Measurements from ENCODE around the gene COPE. TPM values are rescaled to one million over a fixed set of nuclear protein-coding genes. Genes with fewer than 3 reads are reported as not detected.
A peak's percentile ranks its signal among the peaks of the same experiment; 100 is the strongest.

COPE gene
- polyA plus RNA-seq, 1 experiment = 309 TPM

DNA sequence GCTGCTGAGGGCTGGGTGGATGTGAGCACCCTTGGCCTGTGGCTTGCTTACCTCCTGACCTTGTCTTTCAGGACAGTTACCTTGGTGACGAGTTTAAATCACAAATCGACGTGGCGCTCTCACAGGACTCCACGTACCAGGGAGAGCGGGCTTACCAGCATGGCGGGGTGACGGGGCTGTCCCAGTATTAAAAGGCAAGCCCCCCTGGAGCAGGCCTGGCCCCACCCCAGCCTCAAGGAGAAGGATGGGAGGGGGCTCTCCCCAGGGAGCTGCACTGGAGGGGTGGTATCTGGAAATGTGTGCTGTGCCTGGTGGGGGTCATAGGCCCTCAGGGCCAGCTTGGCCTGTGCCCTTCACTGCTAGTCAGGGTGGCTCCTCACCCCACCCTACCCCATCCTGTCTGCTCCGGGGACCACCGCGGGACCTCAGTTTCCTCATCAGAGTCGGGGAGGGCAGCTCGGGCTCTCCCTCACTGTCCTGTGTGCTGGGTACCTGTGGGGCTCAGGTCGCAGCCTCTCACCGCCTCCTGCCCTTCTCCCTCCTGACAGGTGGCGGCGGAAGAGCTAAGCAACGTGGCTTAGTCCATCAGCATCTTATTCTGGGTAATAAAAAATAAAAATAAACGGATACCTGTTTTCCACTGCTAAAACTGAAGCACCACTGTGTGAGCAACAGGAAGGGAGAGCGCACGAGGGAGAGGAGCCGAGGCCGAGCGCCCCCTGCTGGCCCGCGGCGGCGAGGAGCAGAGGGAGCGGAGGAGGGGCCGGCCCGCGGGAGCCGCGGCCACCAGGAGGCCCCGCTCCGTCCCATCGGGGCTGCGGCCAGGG is 53.0 kb downstream of the COPE start:
- TF ChIP-seq CTCF (IDR thresholded peaks at IDR 0.05; ENCODE audit: insufficient read depth, low read depth, low read length) = peak; percentile 73
- CTCF ChIA-PET = interaction anchor here (0.6 to 4.0 kb wide), 20 partner anchors 8 to 415 kb away, joined by 3 to 30 read pairs (median 6); partner anchors contain the start of genes CERS1, REX1BD and UBA52
- DNase-seq (ENCODE audit: low read depth) = no peak
- POLR2A ChIA-PET = no interaction called here
- peaks cover 48% of the 10 kb centered on the region for H3K36me3 ChIP-seq (ENCODE audit: control insufficient read depth, insufficient read depth, low read length)
- H3K4me3 ChIP-seq (ENCODE audit: low read depth, low read length) = no peak overlapping the region
- no peaks in the 10 kb centered on the region for H3K27me3 ChIP-seq (ENCODE audit: control insufficient read depth, insufficient read depth, low read length)

GRCh38 chr19:18865106-18865972 is 53.8 kb downstream of the COPE start:
- Histone ChIP-seq H3K27me3 (ENCODE audit: control insufficient read depth, insufficient read depth, low read length) (no peaks in the 10 kb centered on the region), H3K36me3 (ENCODE audit: control insufficient read depth, insufficient read depth, low read length) (peaks cover 55% of the 10 kb centered on the region), H3K4me3 (ENCODE audit: low read depth, low read length) (no peak overlapping the region)
- CTCF ChIA-PET = interaction anchor here (0.9 to 4.0 kb wide), 15 partner anchors 7 to 294 kb away, joined by 3 to 30 read pairs (median 6); partner anchors contain the start of genes CERS1, REX1BD and UBA52
- no peak for TF ChIP-seq CTCF (IDR thresholded peaks at IDR 0.05; ENCODE audit: insufficient read depth, low read depth, low read length)
- POLR2A ChIA-PET = no interaction called here
- DNase-seq (ENCODE audit: low read depth) = no peak

- ChIA-PET POLR2A (interaction anchor here (0.6 kb wide), 1 partner anchor 329 kb away, joined by 3 read pairs; no protein-coding TSS in a partner anchor), CTCF (interaction anchor here (0.6 to 4.0 kb wide), 4 partner anchors 16 to 277 kb away, joined by 3 to 17 read pairs (median 8); partner anchors contain the start of gene REX1BD)
- TF ChIP-seq CTCF (IDR thresholded peaks at IDR 0.05; ENCODE audit: insufficient read depth, low read depth, low read length) = no peak
- DNase-seq (ENCODE audit: low read depth) = no peak
- Histone ChIP-seq H3K4me3 (ENCODE audit: low read depth, low read length) (no peak overlapping the region), H3K36me3 (ENCODE audit: control insufficient read depth, insufficient read depth, low read length) (peaks cover 66% of the 10 kb centered on the region), H3K27me3 (ENCODE audit: control insufficient read depth, insufficient read depth, low read length) (no peaks in the 10 kb centered on the region)
Observed at GRCh38 chr19:18863843-18864362, 55.3 kb downstream of the COPE start.

DNA sequence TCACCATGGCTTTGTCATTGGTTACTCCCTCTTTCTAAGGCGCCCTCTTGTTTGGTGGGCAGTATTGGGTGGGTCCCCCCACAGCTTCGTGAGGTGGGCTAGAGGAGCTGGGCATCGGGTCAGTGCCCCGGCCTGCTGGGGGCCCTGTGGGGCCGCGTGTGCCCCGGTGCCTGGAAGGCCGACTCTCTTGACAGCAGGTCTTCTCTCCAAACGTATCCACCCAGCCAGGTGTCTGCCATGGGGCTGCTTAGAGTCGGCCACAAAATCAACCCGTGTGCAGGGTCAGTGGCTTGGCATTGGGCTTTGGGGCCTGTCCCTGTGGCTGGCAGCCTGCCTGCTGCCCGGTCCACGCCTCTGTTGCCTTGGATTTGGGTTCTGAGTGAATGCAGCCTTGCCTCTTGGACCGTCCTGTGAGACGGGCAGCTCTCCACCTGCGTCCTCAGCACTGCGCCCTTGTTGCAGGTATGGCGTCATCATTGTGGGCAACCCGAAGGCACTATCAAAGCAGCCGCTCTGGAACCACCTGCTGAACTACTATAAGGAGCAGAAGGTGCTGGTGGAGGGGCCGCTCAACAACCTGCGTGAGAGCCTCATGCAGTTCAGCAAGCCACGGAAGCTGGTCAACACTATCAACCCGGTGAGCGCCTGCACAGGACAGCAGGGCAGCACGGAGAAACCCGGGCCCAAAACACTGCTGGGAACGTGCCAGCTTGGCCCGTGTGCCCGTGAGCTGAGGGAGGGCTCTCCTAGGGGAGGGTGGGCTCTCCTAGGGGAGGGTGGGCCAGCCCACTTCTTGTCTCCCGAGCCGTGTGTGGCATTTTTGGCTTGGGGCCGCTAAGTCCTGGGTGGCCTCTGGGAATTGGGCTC is 56.0 kb downstream of the COPE start:
- CTCF ChIA-PET = interaction anchor here (1.8 to 2.0 kb wide), 2 partner anchors 16 to 124 kb away, joined by 6 to 10 read pairs; no protein-coding TSS in a partner anchor
- H3K4me3 ChIP-seq (ENCODE audit: low read depth, low read length) = no peak overlapping the region
- H3K27me3 ChIP-seq (ENCODE audit: control insufficient read depth, insufficient read depth, low read length) = no peaks in the 10 kb centered on the region
- TF ChIP-seq CTCF (IDR thresholded peaks at IDR 0.05; ENCODE audit: insufficient read depth, low read depth, low read length) = no peak
- POLR2A ChIA-PET = no interaction called here
- DNase-seq (ENCODE audit: low read depth) = no peak
- peaks cover 68% of the 10 kb centered on the region for H3K36me3 ChIP-seq (ENCODE audit: control insufficient read depth, insufficient read depth, low read length)

Measured in BJ (cell line).